Epithelial cell of alveolus of lung (primary cell): ENCODE measurements around the gene PRRC2A. TPM values are rescaled to one million over a fixed set of nuclear protein-coding genes. Genes with fewer than 3 reads are reported as not detected.

Source experiments
- total RNA-seq: library from RNA; depleted of rRNA; stranded (reverse); fragments of >200 nt; gene quantifications from 2 replicates; pipeline ENCODE4 v1.2.1, GENCODE V29; 2015

Gene PRRC2A
- total RNA-seq, 1 donor from 2014 or later, result 92.3 TPM

Other genes with a start within 250 kb of the PRRC2A start
- 13.7 and 29.2 TPM in 2 replicates for gene MICA, start 217.1 kb upstream of the PRRC2A start, total RNA-seq
- 1.8 and 23.1 TPM in 2 replicates for gene MICB, start 122.6 kb upstream of the PRRC2A start, total RNA-seq
- not detected in 2 replicates for gene MCCD1, start 91.8 kb upstream of the PRRC2A start, total RNA-seq
- 517 and 600 TPM in 2 replicates for gene DDX39B, start 78.7 kb upstream of the PRRC2A start, total RNA-seq
- gene ATP6V1G2, start 74.1 kb upstream of the PRRC2A start, total RNA-seq, result 4.1 and 5.9 TPM in 2 replicates
- gene NFKBIL1, start 73.1 kb upstream of the PRRC2A start, total RNA-seq, result 17.8 and 24.4 TPM in 2 replicates
- not detected in 2 replicates for gene LTA, start 48.4 kb upstream of the PRRC2A start, total RNA-seq
- gene TNF, start 45.1 kb upstream of the PRRC2A start, total RNA-seq, result not detected in 2 replicates
- gene LTB, start 38.3 kb upstream of the PRRC2A start, total RNA-seq, result 0.91 TPM in 1 of 2 replicates, not detected in the other
- 0.08 TPM in 1 of 2 replicates, not detected in the other for gene LST1, start 34.4 kb upstream of the PRRC2A start, total RNA-seq
- not detected in 2 replicates for gene NCR3, start 27.7 kb upstream of the PRRC2A start, total RNA-seq
- not detected in 2 replicates for gene AIF1, start 5.5 kb upstream of the PRRC2A start, total RNA-seq
- gene BAG6, start 31.9 kb downstream of the PRRC2A start, total RNA-seq, result 217 and 269 TPM in 2 replicates
- 1.8 and 3.0 TPM in 2 replicates for gene APOM, start 35.2 kb downstream of the PRRC2A start, total RNA-seq
- 16.0 and 18.2 TPM in 2 replicates for gene C6orf47, start 40.1 kb downstream of the PRRC2A start, total RNA-seq
- 20.8 and 34.9 TPM in 2 replicates for gene GPANK1, start 44.3 kb downstream of the PRRC2A start, total RNA-seq
- 297 and 307 TPM in 2 replicates for gene CSNK2B, start 45.4 kb downstream of the PRRC2A start, total RNA-seq
- 0.91 and 2.1 TPM in 2 replicates for gene LY6G5B, start 49.3 kb downstream of the PRRC2A start, total RNA-seq
- gene LY6G5C, start 60.4 kb downstream of the PRRC2A start, total RNA-seq, result 0.64 and 1.4 TPM in 2 replicates
- gene ABHD16A, start 82.6 kb downstream of the PRRC2A start, total RNA-seq, result 28.1 and 28.7 TPM in 2 replicates
- not detected in 2 replicates for gene LY6G6F, start 86.2 kb downstream of the PRRC2A start, total RNA-seq
- not detected in 2 replicates for gene LY6G6D, start 94.6 kb downstream of the PRRC2A start, total RNA-seq
- gene LY6G6C, start 101.0 kb downstream of the PRRC2A start, total RNA-seq, result not detected in 2 replicates
- gene MPIG6B, start 102.7 kb downstream of the PRRC2A start, total RNA-seq, result not detected in 2 replicates
- 41.9 and 42.4 TPM in 2 replicates for gene DDAH2, start 108.6 kb downstream of the PRRC2A start, total RNA-seq
- 281 and 648 TPM in 2 replicates for gene CLIC1, start 115.8 kb downstream of the PRRC2A start, total RNA-seq
- gene MSH5, start 119.3 kb downstream of the PRRC2A start, total RNA-seq, result 5.0 and 10.5 TPM in 2 replicates
- not detected in 2 replicates for gene SAPCD1, start 141.9 kb downstream of the PRRC2A start, total RNA-seq
- gene VWA7, start 156.6 kb downstream of the PRRC2A start, total RNA-seq, result 0.13 TPM in 1 of 2 replicates, not detected in the other
- 44.4 and 93.2 TPM in 2 replicates for gene VARS1, start 175.0 kb downstream of the PRRC2A start, total RNA-seq
- 75.9 and 82.9 TPM in 2 replicates for gene LSM2, start 186.3 kb downstream of the PRRC2A start, total RNA-seq
- gene HSPA1L, start 194.6 kb downstream of the PRRC2A start, total RNA-seq, result 0.48 and 0.78 TPM in 2 replicates
- 54.6 and 130 TPM in 2 replicates for gene HSPA1A, start 194.8 kb downstream of the PRRC2A start, total RNA-seq
- gene HSPA1B, start 207.0 kb downstream of the PRRC2A start, total RNA-seq, result 56.9 and 72.9 TPM in 2 replicates
- gene NEU1, start 242.1 kb downstream of the PRRC2A start, total RNA-seq, result 47.8 and 53.7 TPM in 2 replicates